ENCODE data around the gene MARF1.
"Not testable (repeated sequence)": the region's sequence is repeated elsewhere in the genome, so short reads cannot be mapped to it uniquely, and the experiment has no call there.

MARF1 gene

DNA sequence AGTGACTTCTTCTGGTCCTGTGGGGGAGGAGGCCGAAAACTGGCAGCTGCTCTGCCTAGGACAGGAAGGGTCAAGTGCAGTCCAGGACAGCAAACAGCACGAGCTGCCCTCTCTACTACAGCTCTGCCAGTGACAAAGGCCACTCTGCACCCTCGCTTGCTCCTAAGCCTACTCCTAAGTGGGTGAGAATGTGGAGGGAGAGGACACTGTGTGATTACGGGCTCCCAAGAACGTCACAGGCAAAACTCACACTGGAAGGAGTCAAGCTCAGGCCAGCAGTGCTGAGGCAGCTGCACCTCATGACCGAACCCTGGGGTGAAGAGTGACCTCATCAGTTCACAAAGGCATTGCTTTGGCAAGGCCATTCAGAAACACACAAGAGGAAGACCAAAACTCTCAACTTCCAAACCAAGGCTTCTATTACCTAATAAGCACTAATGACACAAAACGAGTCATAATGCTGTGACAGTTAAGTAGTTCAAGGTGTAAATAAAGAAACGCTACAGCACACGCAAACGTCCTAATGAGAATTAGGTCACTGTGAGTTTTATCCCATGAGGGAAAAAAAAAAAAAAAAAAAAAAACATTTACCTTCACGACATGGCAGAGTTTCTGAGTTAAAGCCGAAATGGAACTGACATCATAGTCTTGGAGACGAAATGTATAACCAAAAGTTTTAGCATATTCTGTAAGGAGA lies 35.1 kb downstream of the MARF1 start:
- FAIRE-seq (no peak), DNase-seq (ENCODE audit: insufficient read length, low spot score) (no peak)
- no peak for TF ChIP-seq POLR2A (IDR thresholded peaks at IDR 0.05; ENCODE audit: low read depth, low read length)

GRCh38 chr16:15607221-15607699 lies 35.7 kb downstream of the MARF1 start:
- DNase-seq (ENCODE audit: insufficient read length, low spot score); FAIRE-seq: not testable (repeated sequence)

DNA sequence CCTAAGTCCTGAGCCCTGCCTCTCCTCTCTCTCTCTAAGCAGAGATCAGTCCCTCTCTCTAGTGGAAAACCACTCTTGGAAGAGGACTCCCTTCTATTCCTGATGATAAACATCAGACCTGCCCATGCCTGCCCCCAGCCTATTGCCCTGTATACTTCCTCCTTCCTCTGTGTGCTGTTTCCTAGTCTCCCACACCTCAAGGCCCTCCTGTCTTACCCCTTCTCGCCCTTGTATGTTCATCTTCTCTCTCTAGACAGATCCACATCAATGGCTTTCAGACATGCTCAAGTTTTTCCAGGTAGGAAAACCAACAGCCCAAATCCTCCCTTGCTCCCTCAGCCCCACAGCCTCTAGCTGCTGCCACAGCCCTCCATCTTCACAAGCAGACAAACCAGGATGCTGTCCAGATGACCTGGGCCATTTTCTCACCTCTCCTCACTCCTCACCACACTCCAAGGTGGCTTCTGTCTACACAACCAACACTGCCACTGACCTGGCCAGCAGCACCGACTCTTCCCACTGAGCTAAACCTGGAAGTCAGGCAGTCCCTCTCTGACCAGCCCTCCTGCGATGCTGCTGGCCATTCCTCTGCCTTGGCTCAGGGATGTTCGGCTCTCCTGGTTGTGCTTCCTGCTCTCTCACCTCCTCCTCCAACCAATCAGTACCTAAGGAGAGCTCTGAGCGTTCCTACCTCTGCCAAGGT lies 36.3 kb downstream of the MARF1 start:
- no peak for DNase-seq (ENCODE audit: insufficient read length, low spot score)
- FAIRE-seq = no peak
- TF ChIP-seq POLR2A (IDR thresholded peaks at IDR 0.05; ENCODE audit: low read depth, low read length) = no peak

DNA sequence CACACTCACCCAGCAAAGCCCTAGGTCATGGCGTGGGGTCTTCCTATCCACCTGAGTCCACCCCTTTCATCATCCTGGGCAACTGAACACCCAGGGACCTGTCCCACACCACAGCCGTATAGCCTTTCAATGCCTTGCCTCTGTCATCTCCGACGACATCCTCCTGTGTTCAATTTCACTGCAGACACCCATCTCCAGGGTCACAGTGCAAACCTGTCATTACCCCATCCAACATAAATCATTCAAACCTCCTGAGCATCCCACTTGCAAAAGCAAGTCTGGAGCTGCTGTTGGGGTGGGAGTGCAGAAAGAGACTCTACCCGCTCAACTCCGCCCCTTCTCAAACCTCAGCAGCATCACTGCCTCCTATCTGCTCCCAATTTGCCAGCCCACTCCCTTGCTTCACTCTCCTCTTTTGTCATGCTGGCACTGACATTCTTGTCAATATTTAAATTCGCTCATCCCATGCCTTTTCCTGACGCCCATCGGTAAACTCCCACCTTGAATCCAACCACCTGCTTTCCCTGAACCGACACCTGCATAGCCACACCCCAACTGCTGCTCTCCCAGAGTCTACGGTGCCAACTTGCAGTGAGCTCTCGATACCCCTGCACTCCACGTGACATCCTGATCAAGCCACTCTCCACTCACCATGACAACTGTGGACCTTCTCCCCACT lies 37.0 kb downstream of the MARF1 start:
- no peak for TF ChIP-seq POLR2A (IDR thresholded peaks at IDR 0.05; ENCODE audit: low read depth, low read length)
- no peak for FAIRE-seq
- DNase-seq (ENCODE audit: insufficient read length, low spot score) = no peak

DNA sequence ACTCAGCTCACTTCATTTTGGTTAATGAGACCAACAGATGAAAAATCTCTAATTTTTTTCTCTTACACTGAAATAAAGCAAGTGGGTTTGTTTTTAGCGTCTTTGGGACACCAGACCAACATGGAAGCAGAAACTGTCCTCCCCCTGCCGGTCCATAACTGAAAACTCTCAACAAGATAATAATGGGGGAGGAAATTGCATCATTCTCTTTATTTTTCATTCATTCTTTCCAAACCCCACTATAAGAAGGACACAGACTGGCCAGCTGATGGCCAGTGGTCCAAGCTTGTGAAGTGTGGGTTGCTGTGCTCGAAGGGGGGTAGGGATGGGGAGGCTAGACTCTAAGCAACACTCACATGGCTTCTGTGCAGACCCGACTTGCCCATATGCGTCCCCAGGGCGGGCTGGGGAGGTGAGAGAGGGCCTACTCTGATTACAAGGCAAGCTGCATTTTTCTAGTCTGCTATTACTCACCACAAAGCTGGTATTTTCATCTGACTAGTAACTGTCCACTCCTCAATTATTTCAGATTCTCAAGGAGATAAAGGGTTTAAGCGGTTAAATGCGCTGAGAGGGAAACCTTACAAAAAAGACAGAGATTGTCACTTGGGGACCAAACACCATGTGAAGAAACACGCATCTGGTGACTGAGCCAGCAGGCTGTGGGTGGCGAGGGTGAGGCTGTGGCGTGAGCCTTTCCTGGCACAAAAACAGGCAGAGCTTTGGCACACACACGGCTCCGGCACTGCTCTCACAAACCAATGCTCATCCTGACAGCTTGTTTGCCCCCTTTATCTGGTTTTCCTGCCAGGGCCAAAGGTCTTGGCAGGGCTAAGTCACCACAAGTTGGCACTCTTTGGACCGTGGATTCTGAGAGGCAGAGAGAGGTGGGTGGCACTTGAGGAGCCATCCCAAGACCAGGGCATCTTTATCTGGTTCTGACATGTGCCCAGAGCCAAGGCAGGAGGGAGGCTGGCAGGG lies 38.2 kb downstream of the MARF1 start:
- FAIRE-seq = no peak
- TF ChIP-seq POLR2A (IDR thresholded peaks at IDR 0.05; ENCODE audit: low read depth, low read length) = no peak
- no peak for DNase-seq (ENCODE audit: insufficient read length, low spot score)

DNA sequence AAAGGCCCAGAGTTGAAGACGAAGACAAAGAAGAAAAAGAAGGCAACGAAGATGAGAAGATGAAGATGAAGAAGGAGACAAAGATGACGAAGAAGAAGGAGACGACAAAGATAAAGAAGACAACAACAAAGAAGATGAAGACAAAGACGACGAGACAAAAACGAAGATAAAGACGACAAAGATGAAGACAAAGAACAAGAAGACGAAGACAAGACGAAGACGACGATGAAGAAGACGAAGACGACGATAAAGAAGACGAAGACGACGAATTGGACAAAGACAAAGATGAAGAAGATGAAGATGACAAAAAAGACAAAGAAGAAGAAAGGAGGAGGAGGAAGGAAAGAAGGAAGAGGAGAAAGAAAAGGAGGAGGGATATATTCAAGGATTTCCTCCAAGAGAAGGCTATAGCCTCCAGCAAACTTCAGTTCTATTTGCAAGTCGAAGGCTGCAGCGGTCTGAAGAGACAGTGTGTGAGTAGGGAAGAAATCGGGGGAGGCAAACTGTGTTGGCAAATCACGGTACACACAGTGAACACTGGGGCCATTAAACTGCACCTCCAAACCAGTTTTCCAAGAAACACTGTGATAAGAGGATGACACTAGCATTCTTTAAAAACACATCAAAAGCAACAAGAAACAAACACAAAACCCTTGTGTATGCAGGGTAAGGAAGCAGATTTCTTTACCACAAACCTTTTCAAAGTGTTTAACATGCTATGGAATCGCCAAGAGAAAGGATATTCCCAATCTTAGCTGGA lies 40.5 kb downstream of the MARF1 start:
- FAIRE-seq (no peak), DNase-seq (ENCODE audit: insufficient read length, low spot score) (no peak)
- TF ChIP-seq POLR2A (IDR thresholded peaks at IDR 0.05; ENCODE audit: low read depth, low read length) = no peak

GRCh38 chr16:15601212-15601879 lies 41.6 kb downstream of the MARF1 start:
- FAIRE-seq (no peak), DNase-seq (ENCODE audit: insufficient read length, low spot score) (no peak)
- TF ChIP-seq POLR2A (IDR thresholded peaks at IDR 0.05; ENCODE audit: low read depth, low read length) = no peak

DNA sequence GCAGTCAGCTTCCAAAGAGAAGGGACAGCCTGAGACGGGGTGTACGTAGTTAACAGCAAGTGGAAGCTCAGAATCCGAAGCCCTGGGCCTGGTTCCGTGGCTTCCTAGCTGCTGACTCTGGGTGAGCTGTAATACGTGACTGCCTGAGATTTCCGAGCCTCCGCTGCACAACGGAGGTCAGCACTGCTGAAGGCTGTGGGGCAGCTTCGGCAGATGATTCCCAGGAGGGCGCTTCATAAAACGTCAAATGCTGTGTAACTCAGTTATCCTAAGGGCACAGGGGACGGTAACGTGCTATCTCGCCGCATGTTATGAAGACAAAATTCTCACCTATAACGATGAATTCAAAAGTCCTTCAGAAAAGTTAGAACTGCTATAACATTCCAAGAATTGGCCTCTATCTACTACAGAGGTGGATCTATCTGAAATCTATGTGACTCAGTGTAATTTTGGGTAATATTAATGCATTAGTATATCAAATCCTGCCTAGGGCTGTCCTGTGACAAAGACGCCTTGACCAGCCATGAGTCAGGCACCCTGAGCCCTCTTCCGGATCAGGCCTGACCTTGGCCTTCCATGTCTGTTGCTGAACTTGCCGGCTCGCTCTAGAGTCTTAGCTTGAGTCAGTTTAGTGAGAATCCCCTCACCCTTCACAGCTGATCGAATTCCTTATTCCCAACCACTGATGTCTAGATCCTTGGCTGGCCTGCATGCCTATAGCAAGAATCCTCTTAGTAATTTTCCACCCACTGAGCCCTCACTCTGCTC lies 43.5 kb downstream of the MARF1 start:
- no peak for FAIRE-seq

DNA sequence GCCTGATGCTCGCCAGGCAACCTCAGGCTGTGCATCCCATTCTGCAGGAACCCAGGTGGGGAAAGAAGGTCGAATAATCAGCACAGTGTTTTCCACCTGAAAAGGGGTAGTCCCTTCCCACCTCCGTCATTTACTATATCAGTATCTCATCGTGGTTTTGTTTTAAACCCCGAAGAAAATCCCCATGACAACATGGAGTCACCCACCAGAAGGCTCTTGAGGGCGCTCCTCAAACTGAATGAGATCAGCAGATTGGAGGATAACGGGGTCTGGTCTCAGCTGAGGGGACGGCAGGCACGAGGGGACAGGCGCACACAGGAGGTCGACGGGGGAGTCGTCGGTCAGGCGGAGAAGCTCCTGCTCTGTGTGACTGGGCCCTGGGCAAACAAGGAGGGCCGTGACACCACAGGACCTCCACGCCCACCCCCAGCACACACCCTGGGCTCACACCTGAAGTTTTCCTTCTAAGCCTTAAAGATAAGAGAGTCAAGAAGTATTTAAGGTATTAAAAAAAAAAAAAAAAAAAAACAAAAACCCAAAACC lies 44.2 kb downstream of the MARF1 start:
- no peak for TF ChIP-seq POLR2A (IDR thresholded peaks at IDR 0.05; ENCODE audit: low read depth, low read length)
- no peak for DNase-seq (ENCODE audit: insufficient read length, low spot score)
- FAIRE-seq = no peak

More for the DNA sequence above, 43.5 kb downstream of the MARF1 start:
- DNase-seq (ENCODE audit: insufficient read length, low spot score) = no peak
- TF ChIP-seq POLR2A (IDR thresholded peaks at IDR 0.05; ENCODE audit: low read depth, low read length) = no peak

- FAIRE-seq (no peak), DNase-seq (ENCODE audit: insufficient read length, low spot score) (no peak)
- TF ChIP-seq POLR2A (IDR thresholded peaks at IDR 0.05; ENCODE audit: low read depth, low read length) = no peak
These were observed 44.9 kb downstream of the MARF1 start for GRCh38 chr16:15597822-15598647.

DNA sequence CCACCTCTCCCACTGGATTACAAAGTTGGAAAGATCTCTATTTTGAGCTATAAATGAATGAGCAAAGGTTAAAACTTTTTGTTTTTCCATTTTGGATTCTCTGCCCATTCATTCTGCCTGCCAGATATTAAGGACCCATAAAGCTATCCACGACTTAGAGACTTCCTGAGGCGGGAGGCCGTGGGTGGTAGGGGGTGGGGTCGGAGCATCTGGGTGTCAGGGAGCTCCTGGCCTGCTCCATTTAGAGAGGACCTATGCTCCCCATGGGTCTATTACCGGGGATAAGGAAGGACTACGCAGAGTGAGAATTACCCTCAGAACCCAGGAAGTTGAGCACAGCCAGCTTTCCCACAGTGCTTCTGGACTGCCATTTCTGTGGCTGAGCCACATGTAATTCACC lies 45.8 kb downstream of the MARF1 start:
- no peak for DNase-seq (ENCODE audit: insufficient read length, low spot score)
- no peak for TF ChIP-seq POLR2A (IDR thresholded peaks at IDR 0.05; ENCODE audit: low read depth, low read length)
- FAIRE-seq = no peak

Data from H54 (cell line).